Pancreas (tissue), 10 donors: ENCODE data around the gene TLE4. TPM values are rescaled to one million over a fixed set of nuclear protein-coding genes. Genes with fewer than 3 reads are reported as not detected.

Source experiments
- ATAC-seq, 4 donors: fragments of 200-7000 bp; cut with Tn5 transposase; one replicate each; pipeline versions ENCODE4 v1.8.0 to v1.9.1; 2020; ENCODE audit warnings: mild to moderate bottlenecking in 4 of 4, moderate library complexity in 4 of 4
- DNase-seq, 6 donors: peaks; one replicate each; pipeline ENCODE4 v3.0.0-alpha.2; 2020
- FAIRE-seq: peaks from 2 replicates; lab custom pipeline; 2012; peaks lifted over from hg19 to GRCh38; lab: Jason Lieb, UNC
- H3K27ac ChIP-seq, 4 donors: fragments of 200-600 bp; sonication (generic); 1 replicate in 3 of 4; 2 replicates in 1 of 4; pipeline versions ENCODE4 v1.5.0 to v1.8.0; 2020
- H3K27me3 ChIP-seq, 4 donors: fragments of 200-600 bp; one replicate each; pipeline ENCODE4 v1.8.0; 2021
- H3K36me3 ChIP-seq, 3 donors: fragments of 200-600 bp; sonication (generic) in 1 of 3; one replicate each; pipeline versions ENCODE4 v1.5.0 to v1.8.0; 2020 to 2021
- H3K4me1 ChIP-seq, 3 donors: fragments of 200-600 bp; one replicate each; pipeline ENCODE4 v1.8.0; 2021
- H3K4me3 ChIP-seq, 4 donors: fragments of 200-600 bp; sonication (generic) in 2 of 4; one replicate each; pipeline versions ENCODE4 v1.5.0 to v1.8.0; 2020 to 2021
- H3K9me3 ChIP-seq, 4 donors: fragments of 200-600 bp; one replicate each; pipeline ENCODE4 v1.8.0; 2021
- CTCF ChIP-seq, 4 donors: fragments of 200-600 bp; sonication (generic) in 3 of 4; IDR thresholded peaks; one replicate each; pipeline versions ENCODE4 v1.5.0 to v1.8.0; 2021; ENCODE audit warnings: antibody characterized with exemption in 4 of 4
- WGBS, 2 donors: extraction: QIAGEN DNeasy Blood & Tissue Kit; methylation state at CpG; one replicate each; pipeline ENCODE4 v1.1.7; 2013; 5-methylcytosine and 5-hydroxymethylcytosine counted together
- intact Hi-C, 3 donors: fragments of 100-400 bp; cut with DNase I; formaldehyde crosslinking; loops; one replicate each; pipeline versions ENCODE4 v1.11.1 to v1.14.2; 2022
- polyA plus RNA-seq, 2 donors: library from polyadenylated mRNA; stranded (reverse); fragments of 200-250 nt; gene quantifications; one replicate each; pipeline ENCODE4 v1.2.3, GENCODE V29; 2013
- total RNA-seq, 6 donors: library from RNA; stranded (reverse); fragmentation: NEBNext Ultra II Directional in 4 of 6; extraction: Animal tissue kit (Norgen Biotek cat#: 25700) in 4 of 6; gene quantifications; one replicate each; pipeline versions ENCODE4 v1.2.1 to v1.2.4, GENCODE V29; 2021 to 2023
- donor health status: healthy with polysubstance abuse.
- donor health status: DM: no; HTN: no; CAD: no; lungs with moderate emphysema.
- donor health status: DM: no; HTN: no; CAD: no.
- donor health status: control.
- donor health status: control.
- donor health status: Bipolar disorder and iron deficiency.
- donor health status: DM: yes; HTN: yes; CAD: no.
- donor health status: DM: no; HTN: no; CAD: no.
- donor health status: DM: no; HTN: no; CAD: no.
- donor health status: DM: yes; HTN: yes; CAD: no.

The TLE4 gene
- total and polyA plus RNA-seq, 8 donors, result 2.8 to 19.0 (median 9.7) TPM

- H3K27me3 ChIP-seq, result no peaks in the 10 kb centered on the region
- no peak for FAIRE-seq
- DNase-seq, result no peak
- H3K36me3 ChIP-seq, result no peaks in the 10 kb centered on the region
- TF ChIP-seq CTCF (IDR thresholded peaks at IDR 0.05), result no peak
- no peaks in the 10 kb centered on the region for H3K9me3 ChIP-seq
- intact Hi-C loops, result no loop called here
- no peak for ATAC-seq
- no peak overlapping the region for H3K27ac ChIP-seq
- H3K4me3 ChIP-seq, result no peak overlapping the region
- WGBS, 2 donors, result 77 to 84% methylated on average over 5 of the region's 5 CpGs
- H3K4me1 ChIP-seq, result no peaks in the 10 kb centered on the region
These were observed 129.0 kb downstream of the TLE4 start for GRCh38 chr9:79700607-79701360.

- TF ChIP-seq CTCF (IDR thresholded peaks at IDR 0.05), result no peak
- DNase-seq (no peak), ATAC-seq (peak in 2 of 4 donors; percentile 69 to 71), FAIRE-seq (no peak)
- 96% methylated on average over 2 of the region's 2 CpGs for WGBS, 2 donors
- H3K9me3 ChIP-seq, result no peaks in the 10 kb centered on the region
- no peak overlapping the region for H3K4me3 ChIP-seq
- no peaks in the 10 kb centered on the region for H3K4me1 ChIP-seq
- H3K27me3 ChIP-seq, result no peaks in the 10 kb centered on the region
- intact Hi-C loops, result no loop called here
- H3K27ac ChIP-seq, result no peak overlapping the region
- no peaks in the 10 kb centered on the region for H3K36me3 ChIP-seq
These were observed 129.9 kb downstream of the TLE4 start for GRCh38 chr9:79701651-79702050.

- Histone ChIP-seq H3K9me3 (no peaks in the 10 kb centered on the region), H3K27me3 (no peaks in the 10 kb centered on the region), H3K27ac (no peak overlapping the region), H3K4me3 (no peak overlapping the region), H3K4me1 (no peaks in the 10 kb centered on the region), H3K36me3 (peaks cover 0 to 21% (median 0%) of the 10 kb centered on the region in 3 donors)
- DNase-seq, result no peak
- intact Hi-C loops, result no loop called here
- no peak for FAIRE-seq
- ATAC-seq, result no peak
- WGBS, 2 donors, result 92 to 96% methylated on average over 3 of the region's 3 CpGs
- no peak for TF ChIP-seq CTCF (IDR thresholded peaks at IDR 0.05)
These were observed 133.9 kb downstream of the TLE4 start for GRCh38 chr9:79705704-79706103.

- Histone ChIP-seq H3K9me3 (no peaks in the 10 kb centered on the region), H3K27me3 (no peaks in the 10 kb centered on the region), H3K4me1 (no peaks in the 10 kb centered on the region), H3K27ac (no peak overlapping the region), H3K4me3 (no peak overlapping the region), H3K36me3 (peaks cover 0 to 21% (median 0%) of the 10 kb centered on the region in 3 donors)
- WGBS, 2 donors, result 87 to 88% methylated on average over 5 of the region's 5 CpGs
- TF ChIP-seq CTCF (IDR thresholded peaks at IDR 0.05), result no peak
- ATAC-seq (no peak), DNase-seq (no peak), FAIRE-seq (no peak)
- intact Hi-C loops, result no loop called here
These were observed 134.7 kb downstream of the TLE4 start for GRCh38 chr9:79706512-79706911.

- DNase-seq (no peak), FAIRE-seq (no peak), ATAC-seq (no peak)
- Histone ChIP-seq H3K36me3 (peaks cover 0 to 21% (median 0%) of the 10 kb centered on the region in 3 donors), H3K27ac (no peak overlapping the region), H3K9me3 (no peaks in the 10 kb centered on the region), H3K4me1 (no peaks in the 10 kb centered on the region), H3K27me3 (no peaks in the 10 kb centered on the region), H3K4me3 (no peak overlapping the region)
- no peak for TF ChIP-seq CTCF (IDR thresholded peaks at IDR 0.05)
- intact Hi-C loops, result no loop called here
- WGBS, 2 donors, result 95 to 97% methylated on average over 2 of the region's 2 CpGs
These were observed 135.8 kb downstream of the TLE4 start for GRCh38 chr9:79707589-79707988.
